DMS153 treated with DMSO at 0.1 percent for 48 hours (cell line): ENCODE data around the gene WBP2NL.

Experiments used
- DNase-seq: peaks from one replicate; lab custom pipeline; 2025; ENCODE audit not compliant: unreplicated experiment; lab: John Stamatoyannopoulos, UW

Gene WBP2NL

GRCh38 chr22:42025421-42025820 lies 26.8 kb downstream of the WBP2NL start:
- DNase-seq: no peak

GRCh38 chr22:42026705-42027104 lies 28.1 kb downstream of the WBP2NL start:
- DNase-seq: no peak

GRCh38 chr22:42033263-42034181 lies 34.9 kb downstream of the WBP2NL start:
- DNase-seq: no peak

GRCh38 chr22:42035256-42035655 lies 36.7 kb downstream of the WBP2NL start:
- DNase-seq: no peak

GRCh38 chr22:42039271-42039670 lies 40.7 kb downstream of the WBP2NL start:
- no peak for DNase-seq

DNA sequence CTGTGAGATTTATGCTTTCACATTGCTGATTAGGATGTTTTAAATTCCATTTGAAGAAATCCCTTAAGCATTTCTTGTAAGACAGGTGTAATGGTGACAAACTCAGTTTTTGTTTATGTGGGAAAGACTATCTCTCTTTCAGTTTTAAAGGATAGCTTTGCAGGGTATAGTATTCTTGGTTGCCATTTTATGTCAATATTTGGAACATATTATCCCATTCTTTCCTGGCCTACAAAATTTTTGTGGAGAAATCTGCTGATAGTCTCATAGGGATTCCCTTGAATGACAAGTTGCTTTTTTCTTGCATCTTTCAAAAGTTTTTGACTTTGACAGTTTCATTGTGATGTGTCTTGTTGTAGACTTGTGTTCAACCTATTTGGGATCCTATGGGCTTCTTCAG lies 43.2 kb downstream of the WBP2NL start:
- no peak for DNase-seq

DNA sequence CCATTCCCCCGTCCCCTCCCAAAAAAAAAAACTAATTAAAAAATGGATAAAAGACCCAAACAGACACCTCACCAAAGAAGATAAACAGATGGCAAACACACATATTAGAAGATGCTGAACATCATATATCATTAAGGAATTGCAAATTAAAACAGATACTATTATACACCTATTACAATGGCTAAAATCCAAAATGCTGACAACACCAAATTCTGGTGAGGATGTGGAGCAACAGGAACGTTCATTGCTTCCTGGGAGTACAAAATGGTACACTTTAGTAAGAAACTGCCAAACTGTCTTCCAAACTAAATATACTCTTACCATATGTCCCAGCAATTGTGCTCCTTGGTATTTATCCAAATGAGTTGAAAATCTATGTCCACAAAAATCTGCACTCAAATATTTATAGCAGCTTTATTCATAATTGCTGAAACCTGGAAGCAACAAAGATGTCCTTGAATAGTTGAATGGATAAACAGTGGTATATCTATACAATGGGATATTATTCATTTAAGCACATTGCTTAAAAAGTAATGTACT lies 52.1 kb downstream of the WBP2NL start:
- no peak for DNase-seq

DNA sequence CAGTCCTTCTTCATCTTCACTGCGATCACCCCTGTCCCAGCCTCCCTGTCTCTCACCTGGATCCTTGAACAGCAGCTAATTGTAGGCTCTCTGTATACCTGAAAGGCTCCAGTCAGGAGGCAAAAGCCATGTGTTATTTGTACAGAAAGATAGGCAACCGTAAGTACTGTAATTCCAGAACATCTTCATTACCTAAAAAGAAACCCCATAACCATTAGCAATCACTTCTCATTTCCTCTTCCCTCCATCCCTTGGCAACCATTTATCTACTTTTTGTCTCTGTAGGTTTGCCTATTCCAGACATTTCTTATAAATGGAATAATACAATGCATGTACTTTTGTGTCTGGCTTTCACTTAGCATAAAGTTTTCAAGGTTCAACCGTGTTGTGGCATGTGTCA lies 54.2 kb downstream of the WBP2NL start:
- DNase-seq: no peak

DNA sequence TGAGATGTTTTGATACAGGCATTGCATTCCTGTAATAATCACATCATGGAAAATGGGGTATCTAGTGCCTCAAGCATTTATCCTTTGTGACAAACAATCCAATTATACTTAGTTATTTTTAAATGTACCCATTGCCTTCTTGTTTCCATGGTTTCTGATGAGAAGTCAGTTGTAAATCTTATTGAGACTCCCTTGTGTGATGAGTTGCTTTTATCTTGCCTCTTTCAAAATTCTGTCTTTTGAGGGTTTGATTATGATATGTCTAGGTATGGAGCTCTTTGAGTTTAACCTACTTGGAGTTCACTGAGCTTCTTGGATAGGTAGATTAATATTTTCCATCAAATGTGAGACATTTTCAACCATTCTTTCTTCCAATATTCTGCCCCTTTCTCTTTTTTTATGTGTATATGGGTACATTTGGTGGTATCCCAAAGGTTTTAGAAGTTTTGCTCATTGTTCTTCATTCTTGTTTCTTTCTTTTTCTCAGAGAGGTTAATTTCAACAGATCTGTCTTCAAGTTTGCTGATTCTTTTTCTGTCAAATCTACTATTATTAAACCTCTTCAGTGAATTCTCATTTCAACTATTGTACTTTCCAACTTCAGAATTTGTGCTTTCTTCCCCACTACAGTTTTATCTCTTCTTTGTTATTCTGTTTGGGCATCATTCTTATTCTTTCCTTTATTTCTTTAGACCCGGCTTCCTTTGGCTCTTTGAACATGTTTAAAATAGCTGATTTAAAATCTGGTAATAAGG lies 58.3 kb downstream of the WBP2NL start:
- no peak for DNase-seq

DNA sequence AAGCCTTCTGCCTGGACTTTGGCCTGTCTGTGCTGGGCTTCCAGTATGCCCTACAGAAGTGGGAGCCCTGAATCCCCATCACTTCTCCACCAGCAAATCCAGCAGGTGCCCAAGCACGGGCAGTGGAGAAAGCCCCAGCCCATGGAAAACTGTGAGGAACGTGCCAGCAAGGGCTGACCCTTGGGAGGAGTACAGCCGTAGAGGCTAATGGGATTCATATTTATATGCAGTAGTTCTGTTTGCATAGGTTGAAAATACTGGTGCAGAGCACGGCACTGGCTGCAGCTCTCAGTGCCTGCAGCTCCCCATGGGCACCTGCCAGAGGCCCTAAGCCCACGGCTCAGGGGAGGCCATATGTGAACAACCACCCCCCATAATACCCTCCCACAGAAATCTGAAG lies 61.9 kb downstream of the WBP2NL start:
- DNase-seq: no peak

DNA sequence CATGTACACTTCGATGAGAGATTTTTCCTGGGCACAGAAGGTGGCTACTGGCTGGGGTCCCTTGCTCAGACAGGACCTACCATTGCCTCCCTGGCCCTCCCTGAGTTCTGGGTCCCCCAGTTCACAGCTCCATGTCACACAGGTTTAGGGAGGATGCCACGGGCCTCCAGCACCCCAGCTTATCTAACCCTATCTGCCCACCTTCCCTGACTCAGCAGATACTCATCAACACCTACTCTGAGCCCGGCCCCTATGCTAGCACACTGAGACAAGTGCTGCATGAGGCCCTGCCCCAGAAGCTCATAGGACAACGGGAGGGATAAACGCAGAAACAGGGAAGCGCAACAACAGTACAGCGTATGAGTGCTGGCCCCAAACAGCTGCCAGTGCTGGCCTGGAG lies 62.5 kb downstream of the WBP2NL start:
- no peak for DNase-seq

- no peak for DNase-seq
Observed at GRCh38 chr22:42062506-42063170, 64.0 kb downstream of the WBP2NL start.

DNA sequence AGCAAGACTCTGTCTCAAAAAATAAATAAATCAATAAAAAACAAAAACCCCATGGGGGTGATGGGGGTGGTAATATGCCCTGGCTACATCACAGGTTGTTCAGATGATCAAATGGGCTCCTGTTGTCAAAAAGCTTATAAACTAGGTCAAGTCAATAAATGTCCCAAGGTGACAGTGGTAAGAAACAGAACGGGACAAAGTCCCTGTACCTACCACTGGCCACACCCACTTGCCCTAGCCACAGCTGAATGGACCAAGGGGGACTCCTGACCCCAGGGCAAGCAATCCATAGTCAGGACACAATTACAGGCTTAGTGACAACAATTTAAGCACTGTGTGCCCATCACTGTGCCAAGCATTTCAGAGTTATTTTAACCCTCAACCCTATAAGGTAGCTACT lies 66.0 kb downstream of the WBP2NL start:
- DNase-seq: no peak

DNA sequence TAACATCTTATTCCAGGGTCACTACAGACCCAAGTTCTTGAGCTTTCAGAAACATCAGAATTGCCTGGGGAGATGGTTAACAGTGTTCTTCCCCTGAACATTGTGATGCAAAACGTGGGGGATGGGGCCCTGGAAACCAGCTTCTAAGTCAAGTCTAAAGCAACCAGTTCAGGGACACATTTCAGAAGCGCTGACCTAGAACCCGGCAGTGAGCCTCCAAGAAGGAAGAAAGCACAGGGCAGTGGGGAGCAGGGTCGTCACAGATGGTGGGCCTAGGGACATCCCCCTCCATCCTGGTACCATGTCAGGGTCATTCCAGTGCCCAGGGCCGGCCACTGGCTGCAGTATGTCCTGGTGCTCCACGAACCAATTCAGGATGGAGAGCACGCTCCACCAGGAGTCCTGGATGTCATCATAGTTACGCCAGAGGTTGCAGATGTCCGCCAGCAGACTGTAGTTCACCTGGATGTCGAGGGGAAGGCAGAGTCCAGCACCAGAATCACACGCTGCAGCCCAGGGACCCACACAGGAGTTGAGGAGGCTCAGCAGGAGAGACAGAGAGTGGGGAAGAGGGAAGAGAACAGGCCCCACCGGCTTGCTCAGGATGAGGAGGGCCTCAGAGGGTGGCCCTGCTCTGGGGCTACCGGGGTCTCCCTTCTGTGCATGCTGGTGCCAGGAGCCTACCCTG lies 67.0 kb downstream of the WBP2NL start:
- DNase-seq: no peak

DNA sequence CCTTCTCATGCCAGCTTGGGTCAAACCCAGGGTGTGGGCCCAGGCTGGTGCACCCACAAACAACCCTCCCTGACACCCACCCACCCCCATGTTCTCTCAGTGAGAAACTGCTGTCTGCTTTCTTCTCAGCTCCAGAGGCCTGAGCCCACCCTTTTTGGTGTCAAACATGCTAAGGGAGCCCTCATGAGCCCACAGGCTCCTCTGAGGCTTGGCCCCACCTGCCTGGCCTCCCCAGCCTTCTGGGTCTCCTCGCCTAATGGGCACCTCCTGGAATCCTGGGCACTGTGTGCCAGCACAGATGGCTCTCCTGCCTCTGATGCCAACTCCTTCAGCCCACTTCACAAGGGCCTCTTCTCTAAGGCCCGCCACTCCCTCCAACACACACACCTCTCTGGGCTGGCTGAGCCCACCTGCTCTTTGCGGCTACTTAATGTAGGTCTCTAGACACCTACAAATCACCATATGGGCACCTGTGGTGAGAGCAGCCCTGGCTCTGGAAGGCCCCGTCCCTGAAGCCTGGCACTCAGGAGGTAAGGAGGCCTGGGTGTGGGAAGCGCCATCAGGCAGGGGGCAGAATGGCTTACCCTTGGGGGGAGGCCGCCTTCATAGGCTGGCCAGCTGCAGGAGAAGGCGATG lies 67.7 kb downstream of the WBP2NL start:
- DNase-seq: no peak

DNA sequence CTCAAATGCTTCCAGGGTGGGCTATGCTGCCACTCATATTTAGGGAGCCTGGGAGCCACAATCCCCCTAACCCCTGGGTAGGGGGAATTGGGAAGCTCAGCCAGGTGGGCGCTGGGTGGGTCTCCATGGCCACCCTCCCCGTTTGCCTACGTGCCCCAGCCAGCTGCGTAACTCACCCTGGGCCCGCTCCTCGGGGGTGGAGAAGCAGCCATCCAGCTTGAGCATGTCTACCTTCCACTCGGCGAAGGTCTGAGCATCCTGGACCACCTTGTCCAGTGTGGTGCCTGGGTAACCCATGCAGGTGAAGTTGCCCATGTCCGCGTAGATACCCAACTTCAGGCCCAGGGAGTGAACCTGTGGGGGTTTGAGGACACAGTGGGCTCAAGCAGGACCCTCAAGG lies 68.3 kb downstream of the WBP2NL start:
- DNase-seq: no peak

GRCh38 chr22:42067671-42068251 lies 69.2 kb downstream of the WBP2NL start:
- DNase-seq: no peak

GRCh38 chr22:42068291-42068690 lies 69.7 kb downstream of the WBP2NL start:
- DNase-seq: no peak

DNA sequence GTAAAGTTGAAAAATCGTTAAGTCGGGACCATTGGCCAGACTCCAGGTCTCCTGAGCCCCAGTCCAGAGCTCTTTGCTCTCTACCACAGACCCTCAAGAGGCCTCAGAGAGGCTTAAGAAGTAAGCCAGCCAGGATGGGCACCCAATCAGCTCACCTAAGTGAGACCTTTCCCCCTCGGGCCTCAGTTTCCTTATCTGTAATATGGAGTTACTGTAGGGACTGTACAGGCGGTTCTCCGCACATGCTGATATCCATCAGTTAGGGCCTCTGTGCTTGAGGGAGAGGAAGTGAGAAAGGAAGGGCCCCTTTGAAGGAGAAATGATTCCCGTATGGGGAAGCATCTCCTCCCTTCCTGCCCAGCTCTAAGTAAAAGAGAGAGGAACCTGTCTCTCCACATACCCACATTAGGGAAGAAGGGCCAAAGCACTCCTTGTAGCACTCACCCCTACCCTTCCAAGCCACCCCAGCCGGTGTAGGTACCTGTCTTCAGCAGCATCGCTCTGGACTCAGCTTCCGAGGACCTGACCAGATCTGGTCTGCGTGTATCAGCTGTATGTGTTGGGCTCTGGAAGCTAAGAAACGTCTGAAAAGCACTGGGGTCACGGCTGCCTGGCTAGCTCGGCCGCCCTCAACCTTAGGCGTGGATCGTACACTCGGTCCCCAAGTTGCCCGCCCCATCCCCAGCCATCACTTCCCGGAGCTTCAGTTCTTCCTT lies 71.4 kb downstream of the WBP2NL start:
- no peak for DNase-seq
